Camera-type eye (tissue), 1 donor: ENCODE measurements around the gene NUTM2A. TPM values are rescaled to one million over a fixed set of nuclear protein-coding genes. Genes with fewer than 3 reads are reported as not detected.

Experiments
- total RNA-seq: library from RNA; depleted of rRNA; stranded (reverse); fragments of >200 nt; gene quantifications from one replicate; pipeline ENCODE4 v1.2.3, GENCODE V29; 2014

The NUTM2A gene
- 1.9 TPM for total RNA-seq

GRCh38 chr10:87225148-87225547 is at the start of gene NUTM2A:
Gene NUTM2A, plus strand, starts transcription at chr10:87225448. Its CDS starts 383 bp downstream, at chr10:87225831.

Other genes starting within 250 kb of the NUTM2A start
- gene FAM25A, start 205.2 kb upstream of the NUTM2A start, total RNA-seq, result not detected
- gene GLUD1, start 130.6 kb upstream of the NUTM2A start, total RNA-seq, result 140 TPM
- gene SHLD2, start 130.2 kb upstream of the NUTM2A start, total RNA-seq, result 45.5 TPM
- gene NUTM2D, start 132.3 kb downstream of the NUTM2A start, total RNA-seq, result 5.1 TPM